ENCODE measurements around the gene COX19.
"Not testable (repeated sequence)": the region's sequence is repeated elsewhere in the genome, so short reads cannot be mapped to it uniquely, and the experiment has no call there.

COX19 gene

DNA sequence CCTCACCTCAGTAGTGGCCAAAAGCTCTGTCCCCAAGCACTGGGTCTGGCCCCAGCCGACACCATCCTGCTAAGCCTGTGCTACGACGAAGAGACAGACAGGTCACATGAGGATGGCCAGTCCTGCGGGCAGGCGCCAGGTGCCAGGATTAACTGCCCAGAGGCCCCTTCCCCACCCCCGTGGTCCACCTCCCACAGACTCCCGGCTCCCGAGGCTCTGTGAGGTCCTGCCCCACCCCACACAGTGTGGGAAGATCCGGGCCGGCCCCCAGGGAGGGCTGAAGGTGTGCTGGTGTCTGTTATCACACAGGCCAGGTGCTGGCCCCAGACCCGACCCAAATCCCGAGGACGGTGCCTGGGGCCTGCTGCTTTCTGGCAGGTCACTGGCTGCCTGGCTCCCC, 34.9 kb upstream of the COX19 start:
- DNase-seq = no peak
- H3K9me3 ChIP-seq (ENCODE audit: control extremely low read depth in 1 of 5, control insufficient read depth in 4 of 5, insufficient read depth in 2 of 5, low read depth in 1 of 5, low read length in 4 of 5) = no peaks in the 10 kb centered on the region
- no peaks in the 10 kb centered on the region for H3K27me3 ChIP-seq (replicated peaks in 2 of 5; ENCODE audit: control insufficient read depth in 4 of 5, insufficient read depth in 5 of 5, low read length in 4 of 5)
- WGBS (ENCODE audit: insufficient coverage) = 96% methylated on average over 11 of the region's 13 CpGs
- ChIA-PET CTCF (interaction anchor here (1.3 kb wide), 1 partner anchor 76 kb away, joined by 3 read pairs; no protein-coding TSS in a partner anchor), POLR2A (no interaction called here)
- H3K36me3 ChIP-seq (ENCODE audit: control insufficient read depth in 4 of 4, insufficient read depth in 4 of 4, low read length in 3 of 4) = peaks cover 0 to 29% (median 11%) of the 10 kb centered on the region in 4 experiments
- H3K27ac ChIP-seq (ENCODE audit: insufficient read depth in 1 of 2, low read depth in 1 of 2, low read length in 2 of 2, poor library complexity in 1 of 2, severe bottlenecking in 2 of 2) = no peak overlapping the region
- H3K4me1 ChIP-seq (ENCODE audit: control extremely low read depth in 1 of 4, control insufficient read depth in 4 of 4, insufficient read depth in 4 of 4, low read length in 3 of 4) = peaks cover 0 to 34% (median 19%) of the 10 kb centered on the region in 4 experiments
- no peak overlapping the region for H3K4me3 ChIP-seq (ENCODE audit: control insufficient read depth in 1 of 7, extremely low read depth in 1 of 7, insufficient read depth in 4 of 7, low read depth in 2 of 7, low read length in 6 of 7)

DNA sequence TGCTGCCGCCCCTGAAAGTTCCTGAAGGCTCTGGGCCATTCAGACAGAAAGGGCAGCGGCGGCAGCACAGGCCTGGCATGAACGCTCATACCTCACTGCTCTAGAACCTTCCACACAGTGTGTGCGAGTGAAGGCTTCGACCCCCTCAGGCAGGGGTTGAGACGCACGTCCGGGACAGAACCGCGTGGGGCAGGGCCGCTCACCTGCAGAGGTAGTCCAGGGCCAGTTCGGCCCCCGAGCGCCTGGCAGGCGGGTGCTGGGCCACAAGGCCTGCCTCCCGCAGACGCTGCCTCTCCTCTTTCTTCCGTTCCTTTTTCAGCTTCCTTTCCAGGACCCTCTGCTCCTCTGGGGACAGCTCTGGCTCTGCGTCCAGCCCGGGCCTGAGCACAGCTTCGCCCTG, 34.4 kb upstream of the COX19 start:
- peaks cover 0 to 32% (median 18%) of the 10 kb centered on the region in 4 experiments for H3K4me1 ChIP-seq (ENCODE audit: control extremely low read depth in 1 of 4, control insufficient read depth in 4 of 4, insufficient read depth in 4 of 4, low read length in 3 of 4)
- H3K9me3 ChIP-seq (ENCODE audit: control extremely low read depth in 1 of 5, control insufficient read depth in 4 of 5, insufficient read depth in 2 of 5, low read depth in 1 of 5, low read length in 4 of 5) = no peaks in the 10 kb centered on the region
- no peaks in the 10 kb centered on the region for H3K27me3 ChIP-seq (replicated peaks in 2 of 5; ENCODE audit: control insufficient read depth in 4 of 5, insufficient read depth in 5 of 5, low read length in 4 of 5)
- DNase-seq = no peak
- 97% methylated on average over 17 of the region's 22 CpGs for WGBS (ENCODE audit: insufficient coverage)
- POLR2A ChIA-PET = no interaction called here
- H3K27ac ChIP-seq (ENCODE audit: insufficient read depth in 1 of 2, low read depth in 1 of 2, low read length in 2 of 2, poor library complexity in 1 of 2, severe bottlenecking in 2 of 2) = no peak overlapping the region
- H3K36me3 ChIP-seq (ENCODE audit: control insufficient read depth in 4 of 4, insufficient read depth in 4 of 4, low read length in 3 of 4) = peaks cover 0 to 29% (median 11%) of the 10 kb centered on the region in 4 experiments
- CTCF ChIA-PET = interaction anchor here (1.3 kb wide), 1 partner anchor 76 kb away, joined by 3 read pairs; no protein-coding TSS in a partner anchor
- no peak overlapping the region for H3K4me3 ChIP-seq (ENCODE audit: control insufficient read depth in 1 of 7, extremely low read depth in 1 of 7, insufficient read depth in 4 of 7, low read depth in 2 of 7, low read length in 6 of 7)

- 95% methylated on average over 32 of the region's 37 CpGs for WGBS (ENCODE audit: insufficient coverage)
- POLR2A ChIA-PET = no interaction called here
Observed at GRCh38 chr7:1008733-1009363, 33.5 kb upstream of the COX19 start.

DNA sequence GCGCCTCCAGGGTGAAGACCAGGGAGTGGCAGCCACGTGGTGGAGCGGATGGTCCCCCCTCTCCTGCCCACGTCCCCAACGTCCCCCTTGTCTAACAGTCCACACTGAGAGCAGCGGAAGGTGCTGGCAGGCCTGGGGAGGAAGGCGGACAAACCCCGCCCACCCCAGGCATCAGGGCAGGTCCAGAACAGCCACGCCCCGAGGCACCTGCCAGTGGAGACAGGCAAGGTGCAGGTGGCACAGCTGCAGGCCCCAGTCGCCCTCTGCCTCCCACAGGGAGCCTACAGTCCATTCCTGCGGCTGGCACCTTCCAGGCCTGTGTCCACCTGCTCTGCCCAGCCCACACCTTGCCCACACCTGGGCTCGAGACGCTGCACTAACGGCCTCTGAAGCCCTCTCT, 32.6 kb upstream of the COX19 start:
- Histone ChIP-seq H3K9me3 (ENCODE audit: control extremely low read depth in 1 of 5, control insufficient read depth in 4 of 5, insufficient read depth in 2 of 5, low read depth in 1 of 5, low read length in 4 of 5) (no peaks in the 10 kb centered on the region), H3K4me3 (ENCODE audit: control insufficient read depth in 1 of 7, extremely low read depth in 1 of 7, insufficient read depth in 4 of 7, low read depth in 2 of 7, low read length in 6 of 7) (no peak overlapping the region), H3K36me3 (ENCODE audit: control insufficient read depth in 4 of 4, insufficient read depth in 4 of 4, low read length in 3 of 4) (peaks cover 0 to 29% (median 11%) of the 10 kb centered on the region in 4 experiments), H3K4me1 (ENCODE audit: control extremely low read depth in 1 of 4, control insufficient read depth in 4 of 4, insufficient read depth in 4 of 4, low read length in 3 of 4) (peaks cover 0 to 17% (median 14%) of the 10 kb centered on the region in 4 experiments), H3K27ac (ENCODE audit: insufficient read depth in 1 of 2, low read depth in 1 of 2, low read length in 2 of 2, poor library complexity in 1 of 2, severe bottlenecking in 2 of 2) (no peak overlapping the region), H3K27me3 (replicated peaks in 2 of 5; ENCODE audit: control insufficient read depth in 4 of 5, insufficient read depth in 5 of 5, low read length in 4 of 5) (no peaks in the 10 kb centered on the region)
- ChIA-PET CTCF (interaction anchor here (1.1 to 2.1 kb wide), 3 partner anchors 13 to 78 kb away, joined by 3 to 6 read pairs (median 3); no protein-coding TSS in a partner anchor), POLR2A (no interaction called here)
- WGBS (ENCODE audit: insufficient coverage) = 95% methylated on average over 12 of the region's 15 CpGs
- no peak for DNase-seq

More at GRCh38 chr7:1008733-1009363, 33.5 kb upstream of the COX19 start:
- peak in 1 of 3 donors; percentile 13 for DNase-seq
- Histone ChIP-seq H3K9me3 (ENCODE audit: control extremely low read depth in 1 of 5, control insufficient read depth in 4 of 5, insufficient read depth in 2 of 5, low read depth in 1 of 5, low read length in 4 of 5) (no peaks in the 10 kb centered on the region), H3K36me3 (ENCODE audit: control insufficient read depth in 4 of 4, insufficient read depth in 4 of 4, low read length in 3 of 4) (peaks cover 0 to 29% (median 11%) of the 10 kb centered on the region in 4 experiments), H3K27me3 (replicated peaks in 2 of 5; ENCODE audit: control insufficient read depth in 4 of 5, insufficient read depth in 5 of 5, low read length in 4 of 5) (no peaks in the 10 kb centered on the region), H3K4me3 (ENCODE audit: control insufficient read depth in 1 of 7, extremely low read depth in 1 of 7, insufficient read depth in 4 of 7, low read depth in 2 of 7, low read length in 6 of 7) (no peak overlapping the region), H3K27ac (ENCODE audit: insufficient read depth in 1 of 2, low read depth in 1 of 2, low read length in 2 of 2, poor library complexity in 1 of 2, severe bottlenecking in 2 of 2) (no peak overlapping the region), H3K4me1 (ENCODE audit: control extremely low read depth in 1 of 4, control insufficient read depth in 4 of 4, insufficient read depth in 4 of 4, low read length in 3 of 4) (peaks cover 0 to 25% (median 16%) of the 10 kb centered on the region in 4 experiments)
- CTCF ChIA-PET = interaction anchor here (1.1 to 2.1 kb wide), 3 partner anchors 14 to 77 kb away, joined by 3 to 6 read pairs (median 3); no protein-coding TSS in a partner anchor

DNA sequence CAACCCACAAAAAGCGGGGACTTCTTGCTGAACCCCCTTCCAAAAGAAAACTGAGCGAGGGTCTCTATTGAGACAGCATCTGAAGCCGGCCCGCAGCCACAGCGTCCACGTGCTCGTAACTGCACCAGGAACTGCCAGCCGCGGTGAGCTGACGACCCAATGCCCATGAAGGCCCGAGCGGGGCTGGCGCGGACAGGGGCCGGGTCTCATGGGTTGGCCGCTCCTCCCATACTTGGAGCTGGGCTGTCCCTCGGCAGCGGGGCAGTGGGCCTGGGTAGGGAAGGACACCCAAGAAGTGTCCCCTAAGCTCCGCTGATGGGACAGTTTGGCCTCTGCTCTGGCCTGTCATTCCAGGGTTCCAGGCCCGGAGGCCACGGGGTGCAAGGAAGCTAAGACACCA, 30.0 kb upstream of the COX19 start:
- H3K4me1 ChIP-seq (ENCODE audit: control extremely low read depth in 1 of 4, control insufficient read depth in 4 of 4, insufficient read depth in 4 of 4, low read length in 3 of 4) = no peaks in the 10 kb centered on the region
- H3K27me3 ChIP-seq (replicated peaks in 2 of 5; ENCODE audit: control insufficient read depth in 4 of 5, insufficient read depth in 5 of 5, low read length in 4 of 5) = no peaks in the 10 kb centered on the region
- ChIA-PET POLR2A (no interaction called here), CTCF (interaction anchor here (1.0 to 1.6 kb wide), 2 partner anchors 12 to 60 kb away, joined by 3 to 7 read pairs; no protein-coding TSS in a partner anchor)
- DNase-seq = no peak
- H3K27ac ChIP-seq (ENCODE audit: insufficient read depth in 1 of 2, low read depth in 1 of 2, low read length in 2 of 2, poor library complexity in 1 of 2, severe bottlenecking in 2 of 2) = no peak overlapping the region
- 95% methylated on average over 21 of the region's 21 CpGs for WGBS (ENCODE audit: insufficient coverage)
- H3K36me3 ChIP-seq (ENCODE audit: control insufficient read depth in 4 of 4, insufficient read depth in 4 of 4, low read length in 3 of 4) = peaks cover 0 to 29% (median 11%) of the 10 kb centered on the region in 4 experiments
- H3K9me3 ChIP-seq (ENCODE audit: control extremely low read depth in 1 of 5, control insufficient read depth in 4 of 5, insufficient read depth in 2 of 5, low read depth in 1 of 5, low read length in 4 of 5) = no peaks in the 10 kb centered on the region
- no peak overlapping the region for H3K4me3 ChIP-seq (ENCODE audit: control insufficient read depth in 1 of 7, extremely low read depth in 1 of 7, insufficient read depth in 4 of 7, low read depth in 2 of 7, low read length in 6 of 7)

DNA sequence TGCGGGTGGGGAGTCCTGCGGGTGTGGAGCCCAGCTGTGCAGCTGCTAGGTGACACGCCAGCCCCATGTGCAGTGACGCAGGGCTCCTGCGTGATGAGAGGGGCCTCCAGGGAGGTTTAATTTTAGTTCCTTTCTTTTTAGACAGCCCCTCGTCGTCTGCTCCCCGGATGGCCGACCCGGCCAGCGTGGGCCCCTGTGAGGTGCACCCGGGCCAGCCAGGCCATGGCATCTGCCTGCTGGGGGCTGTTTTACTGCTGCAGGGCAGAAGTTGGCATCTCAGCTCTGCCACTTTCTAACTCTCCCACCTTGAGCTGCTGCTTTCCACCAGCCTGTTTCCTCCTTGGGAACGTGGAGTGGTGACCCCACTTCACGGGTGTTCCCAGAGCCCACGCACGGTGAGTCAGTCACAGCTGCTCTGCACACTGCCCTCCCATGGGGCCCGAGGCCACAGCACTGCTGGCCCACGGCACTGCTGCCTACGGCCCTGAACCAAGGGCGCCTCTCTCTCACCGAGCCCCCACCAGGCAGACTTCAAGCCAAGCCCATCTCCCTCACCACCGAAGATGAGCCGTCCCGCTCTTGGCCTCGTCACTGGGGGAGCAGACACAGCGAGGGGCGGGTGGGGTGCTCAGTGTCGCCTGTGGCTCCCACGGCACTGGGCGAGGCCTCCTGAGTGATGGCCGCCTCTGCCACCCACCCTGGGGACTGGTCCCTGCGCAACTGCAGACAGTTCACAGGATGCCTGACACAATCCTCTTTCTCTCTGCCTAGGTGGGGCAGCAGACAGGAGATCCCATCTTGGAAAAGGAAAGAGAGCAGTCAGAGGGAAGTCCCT, 28.9 kb upstream of the COX19 start:
- DNase-seq = no peak
- CTCF ChIA-PET = no interaction called here
- Histone ChIP-seq H3K36me3 (ENCODE audit: control insufficient read depth in 4 of 4, insufficient read depth in 4 of 4, low read length in 3 of 4) (peaks cover 0 to 29% (median 10%) of the 10 kb centered on the region in 4 experiments), H3K4me3 (ENCODE audit: control insufficient read depth in 1 of 7, extremely low read depth in 1 of 7, insufficient read depth in 4 of 7, low read depth in 2 of 7, low read length in 6 of 7) (no peak overlapping the region), H3K27ac (ENCODE audit: insufficient read depth in 1 of 2, low read depth in 1 of 2, low read length in 2 of 2, poor library complexity in 1 of 2, severe bottlenecking in 2 of 2) (no peak overlapping the region), H3K27me3 (replicated peaks in 2 of 5; ENCODE audit: control insufficient read depth in 4 of 5, insufficient read depth in 5 of 5, low read length in 4 of 5) (no peaks in the 10 kb centered on the region), H3K4me1 (ENCODE audit: control extremely low read depth in 1 of 4, control insufficient read depth in 4 of 4, insufficient read depth in 4 of 4, low read length in 3 of 4) (no peaks in the 10 kb centered on the region), H3K9me3 (ENCODE audit: control extremely low read depth in 1 of 5, control insufficient read depth in 4 of 5, insufficient read depth in 2 of 5, low read depth in 1 of 5, low read length in 4 of 5) (no peaks in the 10 kb centered on the region)
- 94% methylated on average over 21 of the region's 32 CpGs for WGBS (ENCODE audit: insufficient coverage)
- POLR2A ChIA-PET = no interaction called here

DNA sequence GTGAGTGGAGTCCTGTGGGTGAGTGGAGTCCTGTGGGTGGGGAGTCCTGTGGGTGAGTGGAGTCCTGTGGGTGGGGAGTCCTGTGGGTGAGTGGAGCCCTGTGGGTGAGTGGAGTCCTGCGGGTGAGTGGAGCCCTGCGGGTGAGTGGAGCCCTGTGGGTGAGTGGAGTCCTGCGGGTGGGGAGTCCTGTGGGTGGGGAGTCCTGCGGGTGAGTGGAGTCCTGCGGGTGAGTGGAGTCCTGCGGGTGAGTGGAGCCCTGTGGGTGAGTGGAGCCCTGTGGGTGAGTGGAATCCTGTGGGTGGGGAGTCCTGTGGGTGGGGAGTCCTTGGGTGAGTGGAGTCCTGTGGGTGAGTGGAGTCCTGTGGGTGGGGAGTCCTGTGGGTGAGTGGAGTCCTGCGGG, 27.1 kb upstream of the COX19 start:
- H3K27ac ChIP-seq (ENCODE audit: insufficient read depth in 1 of 2, low read depth in 1 of 2, low read length in 2 of 2, poor library complexity in 1 of 2, severe bottlenecking in 2 of 2); POLR2A ChIA-PET; H3K9me3 ChIP-seq (ENCODE audit: control extremely low read depth in 1 of 5, control insufficient read depth in 4 of 5, insufficient read depth in 2 of 5, low read depth in 1 of 5, low read length in 4 of 5); H3K4me3 ChIP-seq (ENCODE audit: control insufficient read depth in 1 of 7, extremely low read depth in 1 of 7, insufficient read depth in 4 of 7, low read depth in 2 of 7, low read length in 6 of 7); CTCF ChIA-PET; H3K4me1 ChIP-seq (ENCODE audit: control extremely low read depth in 1 of 4, control insufficient read depth in 4 of 4, insufficient read depth in 4 of 4, low read length in 3 of 4); DNase-seq; H3K27me3 ChIP-seq (replicated peaks in 2 of 5; ENCODE audit: control insufficient read depth in 4 of 5, insufficient read depth in 5 of 5, low read length in 4 of 5): not testable (repeated sequence)
- no CpG with 5 or more reads among the region's 7 CpGs for WGBS (ENCODE audit: insufficient coverage)
- peaks cover 0 to 25% (median 5%) of the 10 kb centered on the region in 4 experiments for H3K36me3 ChIP-seq (ENCODE audit: control insufficient read depth in 4 of 4, insufficient read depth in 4 of 4, low read length in 3 of 4)

All from common myeloid progenitor, CD34-positive (primary cell).